Right lobe of liver (tissue), 6 donors: ENCODE measurements around the gene RBFOX1. TPM values are rescaled to one million over a fixed set of nuclear protein-coding genes. Genes with fewer than 3 reads are reported as not detected.

Experiments used
- ATAC-seq, 4 donors: fragments of 200-7000 bp; cut with Tn5 transposase; one replicate each; pipeline ENCODE4 v1.9.1; 2020; ENCODE audit warnings: mild to moderate bottlenecking in 4 of 4, moderate library complexity in 4 of 4
- DNase-seq, 3 donors: peaks; one replicate each; pipeline ENCODE4 v3.0.0-alpha.2; 2020
- H3K27ac ChIP-seq, 3 donors: fragments of 200-600 bp; one replicate each; pipeline ENCODE4 v1.8.0; 2022
- H3K27me3 ChIP-seq, 2 donors: fragments of 200-600 bp; one replicate each; pipeline ENCODE4 v1.8.0; 2022
- H3K36me3 ChIP-seq, 4 donors: fragments of 200-600 bp; sonication (generic) in 1 of 4; one replicate each; pipeline versions ENCODE4 v1.5.1 to v1.8.0; 2017 to 2022; ENCODE audit warnings: control low read depth in 1 of 4
- H3K4me1 ChIP-seq, 4 donors: fragments of 200-600 bp; sonication (generic) in 1 of 4; one replicate each; pipeline versions ENCODE4 v1.5.1 to v1.8.0; 2017 to 2022; ENCODE audit warnings: control low read depth in 1 of 4
- H3K4me3 ChIP-seq, 3 donors: fragments of 200-600 bp; one replicate each; pipeline ENCODE4 v1.8.0; 2022
- H3K9me3 ChIP-seq, 4 donors: fragments of 200-600 bp; sonication (generic) in 1 of 4; one replicate each; pipeline versions ENCODE4 v1.5.1 to v1.8.0; 2017 to 2022; ENCODE audit warnings: control low read depth in 1 of 4
- POLR2A ChIP-seq: fragments of 450-650 bp; IDR thresholded peaks from one replicate; pipeline ENCODE4 v1.6.1; 2017; ENCODE audit warnings: antibody characterized with exemption, mild to moderate bottlenecking
- WGBS: methylation state at CpG from one replicate; pipeline ENCODE4 v1.1.6; 2018; ENCODE audit warnings: low coverage, low lambda C conversion rate; ENCODE audit not compliant: insufficient coverage; ENCODE audit errors: missing lambda C conversion rate; 5-methylcytosine and 5-hydroxymethylcytosine counted together
- intact Hi-C, 2 donors: fragments of 100-400 bp; cut with DNase I; formaldehyde crosslinking; loops; one replicate each; pipeline versions ENCODE4 v1.11.2 to v1.14.1; 2022
- total RNA-seq, 6 experiments: library from RNA; depleted of rRNA in 2 of 6; stranded (reverse); fragments of >200 nt in 2 of 6; fragmentation: NEBNext Ultra II Directional in 3 of 6; extraction: Animal tissue kit (Norgen Biotek cat#: 25700) in 3 of 6; gene quantifications; one replicate each; pipeline versions ENCODE4 v1.1.0 to v1.2.4, GENCODE V29; 2016 to 2023
- TF ChIP-seq, protein P1 (sequence below), 4 donors: fragments of 200-600 bp in 3 of 4; fragments of 450-650 bp in 1 of 4; IDR thresholded peaks; one replicate each; pipeline versions ENCODE4 v1.5.1 to v1.8.0; 2016 to 2022; ENCODE audit warnings: antibody characterized with exemption in 4 of 4, mild to moderate bottlenecking in 2 of 4
- donor health status: DM: no; HTN: yes; CAD: no.
- donor health status: DM: no; HTN: no; CAD: no.
- donor health status: DM: no; HTN: no; CAD: no.
- donor health status: DM: no; HTN: yes; CAD: no.
- donor health status: DM: no; HTN: yes; CAD: no.

RBFOX1 gene
- total RNA-seq, 6 experiments from 2014 or later = 0.19 TPM; not detected in 5

DNA sequence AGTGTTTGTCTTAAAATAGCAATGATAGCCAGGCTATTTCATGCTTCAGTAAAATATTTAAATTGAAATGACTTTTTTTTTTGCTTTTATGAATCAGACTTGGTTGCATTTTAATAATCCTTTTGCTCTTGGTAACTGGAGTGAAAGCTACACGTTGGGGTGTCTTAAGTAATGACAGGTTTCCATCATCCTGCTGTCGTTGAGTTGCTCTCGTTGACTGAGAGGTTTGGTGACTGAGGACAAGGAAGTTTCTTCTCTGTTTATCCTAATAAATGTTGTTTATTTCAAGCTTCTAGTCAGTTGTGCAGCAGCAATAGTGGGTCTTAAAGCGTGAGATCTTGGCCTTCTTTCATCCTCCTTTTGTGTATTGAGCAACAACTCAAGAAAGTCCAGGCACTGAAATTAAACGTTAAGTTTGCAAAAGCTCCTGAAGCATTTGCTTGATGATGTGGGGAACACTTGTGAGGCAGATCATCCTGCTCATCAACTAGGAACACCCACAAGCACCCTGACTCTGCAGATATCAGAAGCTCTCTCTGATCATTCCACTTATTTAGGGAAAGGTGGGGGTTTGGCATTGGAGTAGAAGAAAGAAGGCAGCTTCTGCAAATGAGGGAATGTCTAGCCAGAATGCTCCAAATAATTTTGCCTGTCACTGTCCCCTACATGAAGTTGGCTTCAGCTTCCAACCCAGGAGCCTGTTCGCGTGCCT lies 179.1 kb downstream of the RBFOX1 start:
- TF ChIP-seq, protein P1, sequence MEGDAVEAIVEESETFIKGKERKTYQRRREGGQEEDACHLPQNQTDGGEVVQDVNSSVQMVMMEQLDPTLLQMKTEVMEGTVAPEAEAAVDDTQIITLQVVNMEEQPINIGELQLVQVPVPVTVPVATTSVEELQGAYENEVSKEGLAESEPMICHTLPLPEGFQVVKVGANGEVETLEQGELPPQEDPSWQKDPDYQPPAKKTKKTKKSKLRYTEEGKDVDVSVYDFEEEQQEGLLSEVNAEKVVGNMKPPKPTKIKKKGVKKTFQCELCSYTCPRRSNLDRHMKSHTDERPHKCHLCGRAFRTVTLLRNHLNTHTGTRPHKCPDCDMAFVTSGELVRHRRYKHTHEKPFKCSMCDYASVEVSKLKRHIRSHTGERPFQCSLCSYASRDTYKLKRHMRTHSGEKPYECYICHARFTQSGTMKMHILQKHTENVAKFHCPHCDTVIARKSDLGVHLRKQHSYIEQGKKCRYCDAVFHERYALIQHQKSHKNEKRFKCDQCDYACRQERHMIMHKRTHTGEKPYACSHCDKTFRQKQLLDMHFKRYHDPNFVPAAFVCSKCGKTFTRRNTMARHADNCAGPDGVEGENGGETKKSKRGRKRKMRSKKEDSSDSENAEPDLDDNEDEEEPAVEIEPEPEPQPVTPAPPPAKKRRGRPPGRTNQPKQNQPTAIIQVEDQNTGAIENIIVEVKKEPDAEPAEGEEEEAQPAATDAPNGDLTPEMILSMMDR (IDR thresholded peaks at IDR 0.05) = no peak
- H3K27ac ChIP-seq = no peak overlapping the region
- H3K9me3 ChIP-seq = no peaks in the 10 kb centered on the region
- DNase-seq = no peak
- ATAC-seq = no peak
- no peaks in the 10 kb centered on the region for H3K36me3 ChIP-seq
- intact Hi-C loops = no loop called here
- no peaks in the 10 kb centered on the region for H3K4me1 ChIP-seq
- H3K4me3 ChIP-seq = no peak overlapping the region
- H3K27me3 ChIP-seq = no peaks in the 10 kb centered on the region
- WGBS = 52% methylated on average over 7 of the region's 7 CpGs

DNA sequence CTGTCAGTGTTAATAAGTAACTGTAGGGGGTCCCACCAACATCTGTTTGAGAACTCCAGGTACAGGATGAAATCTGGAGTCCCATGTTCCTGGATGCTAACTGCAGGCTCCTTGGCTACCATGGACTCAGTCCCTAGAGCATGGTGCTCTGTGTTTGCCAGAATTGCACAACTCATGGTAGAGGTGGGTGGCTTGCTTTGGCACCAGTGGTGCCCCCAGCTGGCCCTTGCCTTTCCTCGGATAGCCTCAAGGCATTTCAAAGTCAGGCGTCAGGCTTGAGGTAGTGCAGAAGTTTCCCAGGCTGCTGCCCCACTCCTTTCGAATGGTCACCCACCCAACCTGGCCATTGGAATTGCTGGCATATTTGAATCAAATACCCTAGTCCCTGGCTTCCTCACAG lies 179.9 kb downstream of the RBFOX1 start:
- intact Hi-C loops = no loop called here
- H3K27ac ChIP-seq = no peak overlapping the region
- DNase-seq (no peak), ATAC-seq (no peak)
- TF ChIP-seq, protein P1 (IDR thresholded peaks at IDR 0.05) = no peak
- no peak for TF ChIP-seq POLR2A
- no peaks in the 10 kb centered on the region for H3K36me3 ChIP-seq
- no peaks in the 10 kb centered on the region for H3K4me1 ChIP-seq
- no peaks in the 10 kb centered on the region for H3K27me3 ChIP-seq
- H3K4me3 ChIP-seq = no peak overlapping the region
- 48% methylated on average over 3 of the region's 3 CpGs for WGBS
- H3K9me3 ChIP-seq = no peaks in the 10 kb centered on the region

DNA sequence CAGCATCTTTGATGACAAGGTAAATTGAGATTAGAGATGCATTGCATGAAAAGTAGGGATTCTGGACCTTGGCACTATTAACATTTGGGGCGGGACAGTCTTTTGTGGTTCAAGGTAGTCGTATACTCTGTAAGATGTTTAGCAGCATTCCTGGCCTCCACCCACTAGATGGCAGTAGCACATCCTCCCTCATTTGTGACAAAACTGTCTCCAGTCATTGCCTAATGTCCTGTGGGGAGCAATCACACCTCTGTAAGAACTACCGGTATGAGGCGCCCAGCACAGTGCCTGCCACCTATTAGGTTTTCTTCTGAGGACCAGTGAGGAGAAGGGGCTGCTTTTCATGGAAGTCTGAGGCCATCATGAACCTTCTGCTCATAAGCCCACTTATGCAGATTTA lies 180.8 kb downstream of the RBFOX1 start:
- ATAC-seq (no peak), DNase-seq (no peak)
- H3K4me1 ChIP-seq = no peaks in the 10 kb centered on the region
- TF ChIP-seq POLR2A = no peak
- TF ChIP-seq, protein P1 (IDR thresholded peaks at IDR 0.05) = peak in 3 of 4 donors; percentile 15 to 26 (median 20)
- no peak overlapping the region for H3K4me3 ChIP-seq
- no peaks in the 10 kb centered on the region for H3K36me3 ChIP-seq
- 57% methylated on average over 3 of the region's 4 CpGs for WGBS
- H3K9me3 ChIP-seq = no peaks in the 10 kb centered on the region
- intact Hi-C loops = no loop called here
- no peak overlapping the region for H3K27ac ChIP-seq
- no peaks in the 10 kb centered on the region for H3K27me3 ChIP-seq

DNA sequence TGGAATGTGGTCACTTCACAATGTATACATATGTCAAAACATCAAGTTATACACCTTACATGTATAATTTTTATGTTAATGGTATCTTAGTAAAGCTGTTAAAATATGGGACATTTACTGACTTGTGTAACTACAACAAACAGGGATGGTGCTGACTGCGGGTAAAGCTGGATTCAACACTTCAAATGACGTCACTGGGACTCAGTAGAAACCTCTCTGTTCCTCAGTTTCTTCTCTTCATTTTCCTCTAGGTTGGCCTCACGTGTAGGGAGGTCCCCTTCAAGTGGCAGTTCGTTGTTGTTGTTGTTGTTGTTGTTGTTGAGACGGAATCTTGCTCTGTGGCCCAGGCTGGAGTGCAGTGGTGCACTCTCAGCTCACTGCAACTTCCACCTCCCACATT lies 182.9 kb downstream of the RBFOX1 start:
- DNase-seq (no peak), ATAC-seq (no peak)
- TF ChIP-seq, protein P1 (IDR thresholded peaks at IDR 0.05) = no peak
- no peak for TF ChIP-seq POLR2A
- Histone ChIP-seq H3K4me3 (no peak overlapping the region), H3K36me3 (no peaks in the 10 kb centered on the region), H3K9me3 (no peaks in the 10 kb centered on the region), H3K27me3 (no peaks in the 10 kb centered on the region), H3K27ac (no peak overlapping the region), H3K4me1 (no peaks in the 10 kb centered on the region)
- intact Hi-C loops = no loop called here
- WGBS = 34% methylated on average over 5 of the region's 5 CpGs

DNA sequence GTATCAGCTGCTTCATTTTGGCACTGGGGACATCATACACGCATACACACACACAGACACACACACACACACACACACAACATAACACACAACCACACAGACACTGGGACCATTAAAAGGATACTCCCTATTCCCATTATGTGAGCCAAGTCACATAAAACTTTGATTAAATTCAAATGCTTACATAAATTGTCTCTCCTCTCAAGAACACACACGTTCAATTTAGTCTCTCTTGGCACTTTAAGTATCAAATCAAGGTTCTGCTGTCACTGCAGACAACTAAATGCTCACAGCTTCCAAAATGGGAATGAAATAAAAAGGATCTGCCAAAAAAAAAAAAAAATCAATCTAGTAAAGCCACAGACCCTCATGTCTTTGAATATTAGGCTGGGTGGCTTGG lies 184.9 kb downstream of the RBFOX1 start:
- Histone ChIP-seq H3K9me3 (no peaks in the 10 kb centered on the region), H3K36me3 (no peaks in the 10 kb centered on the region), H3K27me3 (no peaks in the 10 kb centered on the region), H3K4me1 (no peaks in the 10 kb centered on the region), H3K4me3 (no peak overlapping the region), H3K27ac (no peak overlapping the region)
- intact Hi-C loops = no loop called here
- DNase-seq = no peak
- WGBS = 55% methylated on average over 2 of the region's 2 CpGs
- TF ChIP-seq, protein P1 (IDR thresholded peaks at IDR 0.05) = no peak
- TF ChIP-seq POLR2A = no peak
- no peak for ATAC-seq
